GM21786 (cell line): ENCODE results near the gene VDR.

ENCODE experiments used
- ATAC-seq: cut with Tn5 transposase; IDR thresholded peaks from one replicate; pipeline ENCODE4 v1.9.1; 2021; ENCODE audit not compliant: unreplicated experiment

The VDR gene

DNA sequence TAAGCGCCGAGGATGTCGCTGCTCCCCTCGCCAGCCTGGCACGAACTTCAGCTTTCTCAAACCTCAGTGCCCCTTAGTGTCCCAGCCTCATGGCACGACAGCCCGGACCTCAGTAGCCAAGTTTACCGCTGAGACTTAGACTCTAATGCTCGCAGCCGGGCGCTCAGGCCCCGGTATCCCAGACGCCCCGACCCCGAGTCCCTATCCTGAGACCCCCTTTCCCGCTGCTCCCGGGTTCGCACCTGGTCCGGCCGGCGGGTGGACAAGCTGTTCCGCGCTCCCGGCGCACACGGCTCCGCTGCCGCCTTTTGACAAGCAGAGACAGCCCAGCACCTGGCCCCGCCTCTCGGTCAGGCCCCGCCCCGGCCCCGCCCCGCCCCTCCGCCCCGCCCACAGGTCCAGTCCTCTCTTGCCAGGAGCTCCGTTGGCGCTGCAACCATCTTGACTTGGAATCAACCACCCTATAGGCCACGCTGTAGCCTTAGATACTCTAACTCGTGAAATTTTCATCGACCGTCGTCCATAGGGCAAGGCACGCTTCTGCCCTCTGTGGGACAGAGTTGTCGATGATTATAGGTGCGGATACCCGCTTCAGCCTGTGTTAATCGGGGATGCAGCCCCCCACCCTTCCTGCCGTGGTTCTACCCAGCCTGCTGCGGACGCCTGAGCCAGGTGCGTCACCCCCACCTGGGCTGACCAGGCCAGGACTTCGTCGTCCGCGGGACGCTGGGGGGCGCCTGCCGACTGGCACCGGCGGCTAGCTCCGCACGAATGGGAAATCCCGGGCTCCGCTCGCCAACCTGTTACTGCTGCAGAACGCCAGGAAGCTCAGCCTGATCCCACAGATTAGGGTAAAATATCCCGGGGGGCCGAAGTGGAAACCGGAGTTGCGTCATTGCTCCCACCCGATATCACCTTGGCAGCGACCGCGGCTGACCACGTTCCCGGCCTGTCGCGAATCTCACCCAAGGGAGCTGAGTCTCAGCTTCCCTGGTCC, at the start of gene VDR:
Gene VDR (minus strand): TSS at position 282 of the 997 bp plus-strand sequence. CDS start 25,881 bp downstream, outside the sequence.
- peak; percentile 68 for ATAC-seq

- no peak for ATAC-seq
Measured at GRCh38 chr12:47954058-47954457, 49.3 kb upstream of the VDR start.

DNA sequence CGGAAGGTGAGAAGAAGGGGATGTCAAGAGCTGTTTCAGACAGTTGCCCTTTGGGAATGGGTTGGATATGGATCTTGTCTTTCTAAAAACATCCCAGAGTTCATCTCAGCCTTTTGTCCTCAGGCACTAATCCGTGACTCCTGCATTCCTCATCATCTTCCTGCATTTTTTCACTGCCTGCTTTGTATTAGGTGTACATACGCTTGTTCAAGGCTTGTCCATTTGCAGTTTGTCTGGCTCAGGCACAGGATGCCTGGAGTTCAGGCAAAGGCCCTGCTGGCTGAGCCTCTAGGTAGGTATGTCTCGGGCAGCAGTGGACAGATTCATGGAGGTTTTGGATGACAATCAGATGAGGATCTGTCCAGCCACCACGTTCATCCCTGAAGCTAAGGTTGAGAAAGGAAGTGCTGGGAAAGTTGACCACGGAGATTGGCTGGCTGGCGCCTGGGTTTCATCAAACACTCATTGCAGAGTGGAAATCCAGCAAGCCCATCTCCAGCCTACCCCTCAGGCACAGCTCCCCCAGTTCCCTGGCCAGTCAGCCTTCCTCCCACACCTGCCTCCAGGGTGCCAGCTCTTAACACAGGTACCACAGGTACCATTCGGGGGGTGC, 46.2 kb upstream of the VDR start:
- no peak for ATAC-seq

DNA sequence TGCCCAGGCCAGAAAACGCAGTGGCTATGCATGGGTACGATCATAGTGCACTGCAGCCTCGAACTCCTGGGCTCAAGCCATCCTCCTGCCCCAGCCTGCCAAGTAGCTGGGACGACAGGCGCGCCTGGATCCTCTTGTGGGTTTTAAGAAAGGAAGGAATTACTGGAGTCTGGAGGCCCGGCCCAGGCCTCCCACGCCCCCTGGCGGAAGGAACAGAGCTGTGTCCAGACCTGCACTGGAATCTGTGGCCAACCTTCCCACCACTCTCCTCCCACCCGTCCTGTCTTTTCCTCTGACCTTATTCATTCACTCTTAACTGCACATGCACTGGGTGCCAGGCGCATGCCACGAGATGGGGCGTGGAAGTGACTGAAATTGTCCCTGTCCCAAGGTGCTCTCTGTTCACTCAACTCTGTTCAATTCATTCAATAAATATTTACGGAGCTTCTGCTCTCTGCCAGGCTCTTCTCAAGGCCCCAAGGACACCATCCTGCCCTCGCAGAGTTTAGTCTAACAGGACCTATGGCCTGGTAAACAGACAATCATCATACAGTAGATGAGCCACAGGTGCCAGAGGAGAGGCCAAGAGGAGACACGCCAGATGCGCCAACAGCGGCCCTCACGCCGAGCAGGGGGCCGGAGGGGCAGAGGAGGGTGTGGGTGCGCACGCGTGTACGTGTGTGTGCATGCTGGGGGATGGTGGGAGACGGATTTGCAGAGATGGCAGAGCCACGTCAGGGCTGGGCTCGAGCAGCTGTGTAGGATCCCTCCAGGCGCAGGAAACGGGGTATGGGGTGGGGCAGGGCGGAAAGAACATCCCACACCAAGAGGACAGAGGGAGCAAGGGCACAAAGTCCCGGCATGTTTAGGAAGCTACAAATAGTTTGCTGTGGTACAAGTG, 44.9 kb upstream of the VDR start:
- ATAC-seq = no peak

DNA sequence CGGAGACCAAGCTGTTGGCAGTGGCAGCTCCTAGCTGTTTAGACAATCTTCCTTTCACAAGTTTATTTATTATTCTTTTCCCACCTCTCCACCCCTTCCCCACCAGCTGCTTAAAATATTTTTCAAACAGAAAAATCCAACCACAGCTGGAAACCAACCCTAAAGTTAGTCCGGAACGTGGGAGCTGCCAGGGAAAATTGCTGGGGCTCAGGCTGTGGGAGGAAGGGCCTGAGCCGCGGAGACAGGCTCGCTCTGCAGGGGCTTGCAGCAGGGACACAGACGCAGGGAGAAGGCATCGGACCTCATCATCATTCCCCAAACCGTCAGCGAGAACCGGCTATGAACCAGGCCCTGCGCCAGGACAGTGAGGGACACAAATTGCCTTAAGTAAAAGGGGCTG, 42.5 kb upstream of the VDR start:
- no peak for ATAC-seq

DNA sequence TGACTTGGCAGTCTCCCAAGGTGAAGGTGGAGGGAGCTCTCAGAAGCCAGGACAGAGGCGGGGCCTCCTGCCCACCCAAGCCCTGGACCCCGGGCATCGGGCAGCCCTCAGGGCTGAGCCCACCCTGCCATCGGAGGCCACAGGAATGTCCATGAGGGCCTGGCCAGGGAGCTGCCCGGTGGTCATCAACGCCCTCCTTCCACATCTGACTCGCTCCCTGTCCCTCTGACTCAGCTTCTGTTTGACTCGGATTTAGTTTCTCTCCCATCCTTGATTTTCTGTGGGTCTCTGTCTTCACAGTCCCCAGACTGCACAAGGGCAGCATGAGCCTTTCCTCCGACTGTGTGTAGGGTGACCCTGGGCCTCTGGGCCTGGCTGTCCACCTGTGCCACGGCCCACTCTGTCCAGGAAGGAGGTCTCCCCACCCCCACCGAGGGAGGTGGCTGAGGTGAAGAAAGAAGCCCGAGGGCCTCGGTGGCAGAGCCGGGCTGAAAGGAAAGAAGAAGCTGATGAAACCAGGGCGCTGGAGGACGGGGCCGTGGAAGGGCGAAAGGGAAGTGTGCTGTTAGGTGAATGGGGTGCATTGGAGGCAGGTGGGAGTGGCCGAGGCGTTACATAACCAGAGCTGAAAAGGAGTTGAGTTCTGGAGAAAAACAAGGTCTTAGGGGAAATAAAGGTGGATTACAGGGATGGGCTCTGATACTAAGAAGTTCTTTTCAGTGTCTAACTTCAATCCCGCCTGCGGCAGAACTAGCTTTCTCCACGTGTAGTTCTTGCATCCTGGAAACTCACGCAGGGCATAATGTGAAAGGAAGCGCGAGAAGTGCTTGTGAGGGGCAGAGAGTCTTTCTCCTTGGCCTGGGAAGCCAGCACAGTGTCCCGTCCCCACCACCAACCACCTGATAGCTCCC, 41.9 kb upstream of the VDR start:
- no peak for ATAC-seq

GRCh38 chr12:47945341-47945728, 40.5 kb upstream of the VDR start:
- ATAC-seq = no peak

DNA sequence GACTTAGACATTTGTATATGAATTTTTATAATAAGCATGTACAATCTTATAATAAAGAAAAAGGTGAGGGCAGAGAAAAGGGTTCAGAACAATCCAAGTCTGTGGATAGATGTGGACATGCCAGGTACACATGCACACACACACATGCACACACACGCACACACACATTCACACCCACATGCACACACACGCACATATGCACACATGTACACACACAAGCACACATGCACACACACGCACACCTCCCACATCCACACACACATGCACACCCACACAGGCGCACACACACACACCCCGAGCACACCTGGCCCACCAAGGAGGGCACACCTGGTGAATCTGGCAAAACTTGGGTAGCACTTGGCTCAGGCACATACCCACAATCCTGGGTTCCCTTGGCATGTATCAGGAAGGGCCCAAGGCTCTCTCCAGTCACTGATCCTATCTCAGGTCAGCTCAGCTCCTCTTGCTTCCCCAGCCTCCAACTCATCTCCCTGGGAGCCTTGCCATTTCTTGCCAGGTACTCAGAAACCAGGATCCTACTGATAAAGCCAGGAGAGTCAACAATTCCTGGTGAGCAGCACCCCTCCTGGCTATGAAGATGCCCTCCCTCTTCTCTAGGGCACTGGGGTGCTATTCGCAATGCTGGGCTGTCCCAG, 40.0 kb upstream of the VDR start:
- no peak for ATAC-seq

DNA sequence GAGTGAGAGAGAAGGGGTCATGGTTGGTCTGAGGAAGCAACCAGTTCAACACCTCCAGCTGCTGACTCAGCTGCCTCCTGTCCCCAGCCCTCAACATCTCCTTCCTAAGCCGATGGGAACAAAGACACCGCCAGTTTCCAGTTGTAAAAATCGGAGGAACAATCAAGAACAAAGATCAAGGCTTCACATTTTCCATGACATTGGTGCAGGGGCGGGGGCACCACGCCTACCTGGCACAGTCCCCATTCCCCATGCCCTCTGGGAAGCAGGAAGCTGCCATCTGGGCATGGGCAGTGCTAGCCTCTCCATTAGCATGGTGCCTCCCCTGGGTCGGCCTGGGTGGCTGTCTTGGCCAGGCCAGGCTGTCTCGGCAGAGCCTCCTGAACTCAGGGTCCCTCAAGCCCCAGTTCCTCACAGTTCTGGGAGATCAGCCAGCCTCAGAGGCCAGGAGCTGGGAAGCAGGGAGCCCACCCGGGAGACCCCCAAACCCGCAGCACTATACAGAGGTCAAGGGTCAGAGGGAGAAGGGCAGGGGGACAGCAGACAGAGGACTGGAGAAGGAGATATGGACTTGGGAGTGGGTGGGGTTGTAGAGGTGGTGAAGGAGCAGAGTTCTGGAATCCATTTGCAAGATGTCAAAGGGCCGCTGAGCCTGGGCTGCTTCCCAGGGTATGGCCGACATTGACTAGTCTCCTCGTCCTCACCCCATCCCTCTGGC, 39.0 kb upstream of the VDR start:
- ATAC-seq = no peak

- no peak for ATAC-seq
Measured at GRCh38 chr12:47942614-47943225, 37.9 kb upstream of the VDR start.

DNA sequence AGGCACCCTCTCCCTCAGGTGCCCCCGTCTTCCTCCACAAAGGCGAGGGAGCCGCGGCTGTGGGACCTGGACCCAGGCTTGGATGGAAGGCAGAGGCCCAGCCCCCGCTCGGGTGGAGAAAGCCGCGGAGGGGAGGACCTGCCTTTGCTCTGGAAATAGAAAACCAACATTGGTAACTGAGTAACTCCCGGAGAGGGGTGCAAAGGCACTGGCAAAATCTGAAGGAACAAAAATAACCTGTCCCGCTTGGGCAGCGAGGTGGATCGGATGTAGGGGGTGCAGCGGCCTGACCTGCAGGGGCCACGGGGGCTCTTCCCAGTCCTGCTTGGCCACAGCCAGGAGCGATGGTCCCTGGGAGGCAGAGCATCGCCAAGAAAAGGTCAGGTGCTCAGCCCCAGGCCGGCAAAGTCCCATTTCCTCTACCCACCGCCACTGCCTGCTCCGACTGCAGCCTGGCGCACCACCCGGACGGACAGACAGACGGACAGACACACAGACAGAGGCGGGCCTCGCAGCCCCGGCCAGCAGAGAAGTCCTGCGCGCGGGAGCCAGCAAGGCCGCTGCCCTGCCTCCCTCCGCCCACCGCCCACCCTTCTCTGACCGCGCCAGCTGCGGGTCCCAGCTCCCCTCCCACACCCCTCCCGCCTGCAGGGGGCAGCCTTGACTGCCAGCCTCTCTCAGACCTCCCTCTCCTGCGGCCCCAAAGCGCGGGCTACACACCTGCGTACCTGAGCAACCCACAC, 37.2 kb upstream of the VDR start:
- ATAC-seq = no peak

GRCh38 chr12:47941475-47941780, 36.6 kb upstream of the VDR start:
- ATAC-seq = no peak

- no peak for ATAC-seq
Measured at GRCh38 chr12:47940773-47941474, 36.1 kb upstream of the VDR start.

DNA sequence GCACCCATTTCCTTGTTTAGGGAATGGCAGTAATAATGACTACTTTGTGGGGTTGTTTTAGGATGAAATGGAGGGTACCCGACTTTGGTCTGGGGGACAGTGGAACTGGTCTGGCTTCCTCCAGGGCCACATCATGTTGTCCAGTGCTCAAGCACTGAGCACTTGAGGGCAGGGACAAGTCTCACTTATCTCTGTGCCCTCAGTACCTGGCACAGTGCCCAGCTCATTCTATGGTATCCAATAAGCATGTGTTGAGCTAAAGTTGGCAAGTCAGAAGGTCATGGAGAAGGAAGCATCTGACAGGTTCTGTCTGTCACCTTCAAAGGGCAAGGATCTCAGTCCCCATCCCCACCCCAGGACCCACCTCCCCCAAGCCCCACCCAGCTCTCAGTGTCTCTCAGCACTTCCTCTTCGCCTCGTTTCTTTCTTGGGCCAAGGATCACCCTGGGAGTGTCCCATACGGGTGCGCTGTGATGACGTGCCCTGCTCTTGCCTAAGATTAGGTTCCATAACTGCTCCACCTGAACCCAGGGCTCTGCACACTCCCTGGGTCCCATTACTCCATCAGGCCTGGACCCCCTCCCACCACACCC, 34.3 kb upstream of the VDR start:
- no peak for ATAC-seq

- ATAC-seq = no peak
Measured at GRCh38 chr12:47938594-47938993, 33.8 kb upstream of the VDR start.

DNA sequence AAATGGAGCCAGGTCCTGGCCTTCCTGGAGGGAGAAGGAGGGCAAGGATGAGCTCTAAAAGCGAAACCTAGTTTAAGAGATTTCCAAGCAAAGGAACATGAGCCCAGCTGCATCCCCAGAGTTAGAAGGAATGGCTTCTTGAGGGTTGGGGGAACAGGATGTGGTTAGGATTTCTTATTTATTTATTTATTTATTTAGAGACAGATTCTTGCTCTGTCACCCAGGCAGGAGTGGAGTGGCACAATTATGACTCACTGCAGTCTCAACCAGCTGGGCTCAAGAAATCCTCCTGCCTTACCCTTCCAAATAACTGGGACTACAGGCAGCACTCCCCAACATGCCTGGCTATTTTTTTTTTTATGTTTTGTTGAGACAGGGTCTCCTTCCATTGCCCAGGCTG, 33.3 kb upstream of the VDR start:
- ATAC-seq = no peak

- ATAC-seq = no peak
Measured at GRCh38 chr12:47935184-47935583, 30.4 kb upstream of the VDR start.
